GM10847 (cell line): Measurements from ENCODE around the gene EIF4H.

Experiments used
- POLR2A ChIP-seq: IDR thresholded peaks from 2 replicates; pipeline ENCODE4 v1.6.1; 2011; ENCODE audit not compliant: insufficient read length; ENCODE audit errors: extremely low read depth

EIF4H gene

DNA sequence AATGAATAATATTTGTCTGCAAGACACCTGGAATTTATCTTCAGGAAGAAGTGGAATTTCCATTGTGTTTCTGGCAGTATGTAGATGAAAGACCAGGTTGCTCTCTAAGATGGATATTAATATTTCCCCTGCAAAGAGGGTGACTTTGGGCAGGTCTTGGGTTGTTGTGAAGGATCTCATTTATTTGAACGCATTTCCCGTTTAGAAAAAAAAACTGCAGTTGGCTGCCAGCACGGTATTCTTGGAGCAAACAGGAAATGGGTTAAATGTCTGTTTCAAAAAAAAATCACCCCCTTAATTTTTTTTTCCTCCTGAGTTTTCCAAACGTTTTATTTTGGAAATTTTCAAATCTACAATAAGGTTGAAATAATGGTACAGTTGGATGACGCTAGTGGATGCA lies 11.5 kb downstream of the EIF4H start:
- no peak for TF ChIP-seq POLR2A

DNA sequence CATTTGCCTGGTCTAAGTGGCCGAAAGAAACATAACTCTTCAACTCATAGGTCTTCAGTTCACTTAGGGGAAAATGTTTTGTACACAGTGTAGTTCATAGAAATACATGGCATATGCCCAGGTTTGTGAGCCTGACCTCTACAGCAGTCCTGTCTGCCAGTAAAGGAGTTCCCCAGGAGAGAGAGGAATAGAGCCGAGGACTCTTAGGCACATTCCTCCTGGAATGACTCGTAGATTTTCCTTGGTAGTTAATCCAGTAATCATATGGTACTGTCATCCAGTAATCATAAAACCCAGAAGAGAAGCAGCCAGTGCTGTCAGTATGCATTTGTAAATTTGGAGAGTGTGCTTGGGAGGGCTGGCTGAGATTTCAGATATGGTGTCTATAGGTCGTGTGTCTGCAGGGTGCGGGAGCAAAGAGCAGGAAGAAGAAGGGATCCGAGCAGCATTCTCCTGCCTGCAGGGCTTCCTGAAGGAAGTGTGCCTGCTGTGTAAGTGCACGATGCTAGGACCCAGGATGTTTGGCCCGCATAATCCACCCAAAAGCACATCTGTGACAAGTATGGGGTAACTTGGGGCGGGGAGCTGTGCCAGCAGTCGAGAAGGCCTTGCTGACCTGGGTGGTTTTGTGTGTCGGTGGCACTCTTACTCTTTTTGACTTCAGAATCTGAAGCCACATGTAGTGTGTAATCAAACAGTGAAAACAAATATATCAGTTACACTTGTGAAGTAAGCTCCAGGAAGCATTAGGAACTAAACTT lies 13.9 kb downstream of the EIF4H start:
- TF ChIP-seq POLR2A: no peak

DNA sequence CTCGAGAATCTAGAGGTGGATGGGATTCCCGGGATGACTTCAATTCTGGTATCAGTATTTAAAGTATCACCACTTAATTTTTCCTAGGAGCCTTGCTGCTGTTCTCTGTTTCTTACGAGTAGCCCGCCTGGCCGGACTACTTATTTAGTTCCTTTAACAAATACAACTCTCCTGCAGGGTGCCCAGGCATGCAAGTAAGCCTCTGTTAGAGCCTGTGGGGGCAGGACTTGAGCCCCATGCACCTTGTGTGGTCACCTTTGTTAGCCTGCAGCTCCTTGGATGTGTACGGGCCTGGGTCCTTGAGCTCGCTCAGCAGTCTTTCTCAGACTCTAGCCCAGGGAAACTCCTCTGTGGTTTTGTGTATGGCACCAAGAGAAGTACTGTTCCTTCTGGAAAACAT lies 16.1 kb downstream of the EIF4H start:
- no peak for TF ChIP-seq POLR2A

DNA sequence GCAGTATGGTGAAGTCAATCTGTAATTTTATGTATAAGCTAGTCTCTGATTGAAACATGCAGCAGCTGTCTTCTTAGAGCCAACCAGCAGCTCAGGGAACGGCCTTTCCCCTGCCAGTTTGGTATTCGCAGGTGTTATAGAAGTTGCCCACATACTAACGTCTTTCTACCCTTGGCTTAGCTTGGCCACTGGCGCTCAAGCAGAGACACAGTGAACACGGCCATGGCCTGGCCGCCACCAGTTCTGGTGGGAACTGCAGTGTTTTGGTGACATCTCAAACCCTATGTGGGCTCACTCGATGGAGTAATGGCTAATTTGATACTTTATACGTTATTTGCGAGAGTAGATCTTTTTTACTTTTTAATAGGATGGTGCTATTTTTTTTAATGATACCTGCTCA lies 17.1 kb downstream of the EIF4H start:
- no peak for TF ChIP-seq POLR2A

DNA sequence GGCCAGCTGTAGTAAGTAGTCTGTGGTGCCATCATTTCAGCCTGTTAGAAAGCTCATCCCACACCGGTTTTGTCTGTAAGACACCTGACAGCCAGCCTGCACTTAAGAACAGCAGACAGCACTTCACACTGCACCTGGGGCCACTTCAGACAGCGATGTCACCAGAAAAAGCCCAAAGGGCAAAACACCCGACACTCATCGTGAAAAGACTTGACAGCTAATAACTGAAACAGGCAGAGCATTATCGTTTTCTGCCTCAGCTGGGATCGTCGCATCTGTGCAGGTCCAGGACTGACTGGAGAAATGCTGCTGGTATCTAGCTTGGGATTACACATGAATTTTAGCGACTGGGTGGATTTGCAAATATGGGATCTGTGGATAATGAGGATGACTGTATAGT lies 18.9 kb downstream of the EIF4H start:
- no peak for TF ChIP-seq POLR2A

DNA sequence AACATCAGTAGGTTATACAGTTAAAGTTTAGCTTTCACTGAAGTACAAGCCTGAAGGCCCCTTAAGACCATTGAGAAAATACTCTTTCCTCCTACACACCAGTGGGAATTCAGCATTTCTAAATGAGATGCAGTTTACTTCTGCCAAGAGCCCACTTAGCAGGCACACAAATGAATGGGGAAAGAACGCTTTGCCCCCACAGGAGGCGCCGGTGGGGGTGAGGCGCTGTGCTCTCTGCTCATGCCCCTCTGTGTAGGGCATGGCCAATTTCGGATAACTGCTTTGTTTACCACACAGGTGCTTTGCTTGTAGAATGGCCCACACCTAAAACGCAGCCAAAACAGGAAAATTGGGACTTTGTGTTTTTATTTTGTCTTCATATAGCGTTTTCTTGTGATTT lies 19.8 kb downstream of the EIF4H start:
- TF ChIP-seq POLR2A: no peak

DNA sequence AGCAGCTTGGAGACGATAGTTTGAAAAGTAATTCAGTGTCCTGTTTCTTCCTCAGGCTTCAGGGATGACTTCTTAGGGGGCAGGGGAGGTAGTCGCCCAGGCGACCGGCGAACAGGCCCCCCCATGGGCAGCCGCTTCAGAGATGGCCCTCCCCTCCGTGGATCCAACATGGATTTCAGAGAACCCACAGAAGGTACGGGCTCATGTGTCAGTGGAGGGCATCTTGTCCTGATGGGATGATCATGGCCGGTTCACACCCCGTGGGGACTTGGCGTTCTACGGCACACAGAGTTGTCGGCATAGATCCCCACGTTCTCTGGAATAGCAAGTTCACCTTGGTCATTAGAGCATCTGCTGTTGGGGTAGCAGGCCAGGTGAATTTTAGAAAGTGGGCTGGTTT lies 20.5 kb downstream of the EIF4H start:
- TF ChIP-seq POLR2A: no peak

DNA sequence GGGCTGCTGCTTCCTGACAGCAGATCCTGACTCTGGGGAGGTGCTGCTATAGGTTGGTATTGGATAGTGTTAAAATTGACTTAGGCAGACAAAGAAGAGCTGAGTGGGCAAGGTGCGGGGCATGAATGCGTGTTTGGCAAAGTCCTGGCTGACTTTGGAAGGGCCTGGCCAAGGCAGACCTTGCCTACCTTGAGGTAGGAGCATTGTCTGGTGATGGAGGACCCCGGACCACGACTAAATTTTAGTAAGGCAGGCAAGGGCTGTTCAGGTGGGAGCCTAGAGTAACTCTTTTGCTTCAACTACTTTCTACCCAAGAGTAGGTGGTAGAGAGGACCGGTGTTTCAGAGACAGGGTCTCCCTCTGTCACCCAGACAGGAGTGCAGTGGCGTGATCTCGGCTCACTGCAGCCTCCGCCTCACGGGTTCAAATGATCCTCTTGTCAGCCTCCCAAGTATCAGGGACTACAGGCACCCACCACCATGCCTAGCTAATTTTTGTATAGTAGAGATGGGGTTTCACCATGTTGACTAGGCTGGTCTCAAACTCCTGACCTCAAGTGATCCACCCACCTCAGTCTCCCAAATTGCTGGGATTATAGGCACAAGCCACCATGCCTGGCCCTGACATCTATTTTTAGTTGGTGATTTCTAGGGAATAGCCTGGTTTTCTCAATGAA lies 23.4 kb downstream of the EIF4H start:
- TF ChIP-seq POLR2A: no peak

DNA sequence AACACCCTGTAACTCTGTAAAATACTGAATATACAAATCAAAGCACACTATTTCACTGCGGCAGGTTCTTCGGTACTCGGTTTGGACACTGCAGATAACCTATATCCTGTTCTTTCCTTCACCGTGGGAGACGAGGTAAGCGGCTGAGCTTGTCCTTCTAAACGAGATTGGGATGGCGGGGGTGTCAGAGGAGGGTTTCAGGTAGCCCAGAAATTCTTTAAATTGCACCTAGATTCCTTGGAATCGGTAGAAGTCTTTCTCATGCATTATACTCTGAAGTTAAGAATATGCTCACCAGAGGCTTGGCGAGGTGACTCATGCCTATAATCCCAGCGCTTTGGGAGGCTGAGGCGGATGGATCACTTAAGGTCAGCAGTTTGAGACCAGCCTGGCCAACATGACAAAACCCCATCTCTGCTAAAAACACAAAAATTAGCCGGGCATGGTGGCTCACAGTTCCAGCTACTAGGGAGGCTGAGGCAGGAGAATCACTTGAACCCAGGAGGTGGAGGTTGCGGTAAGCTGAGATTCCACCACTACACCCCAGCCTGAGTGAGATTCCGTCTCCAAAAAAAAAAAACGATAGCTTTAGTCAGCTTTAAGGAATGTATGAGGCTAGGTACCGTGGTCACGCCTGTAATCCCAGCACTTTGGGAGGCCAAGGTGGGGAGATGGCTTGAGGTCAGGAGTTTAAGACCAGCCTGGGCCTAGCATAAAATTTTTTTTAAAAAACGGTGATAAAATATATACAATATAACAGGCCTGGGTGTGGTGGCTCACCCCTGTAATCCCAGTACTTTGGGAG lies 25.6 kb downstream of the EIF4H start:
- TF ChIP-seq POLR2A: no peak

DNA sequence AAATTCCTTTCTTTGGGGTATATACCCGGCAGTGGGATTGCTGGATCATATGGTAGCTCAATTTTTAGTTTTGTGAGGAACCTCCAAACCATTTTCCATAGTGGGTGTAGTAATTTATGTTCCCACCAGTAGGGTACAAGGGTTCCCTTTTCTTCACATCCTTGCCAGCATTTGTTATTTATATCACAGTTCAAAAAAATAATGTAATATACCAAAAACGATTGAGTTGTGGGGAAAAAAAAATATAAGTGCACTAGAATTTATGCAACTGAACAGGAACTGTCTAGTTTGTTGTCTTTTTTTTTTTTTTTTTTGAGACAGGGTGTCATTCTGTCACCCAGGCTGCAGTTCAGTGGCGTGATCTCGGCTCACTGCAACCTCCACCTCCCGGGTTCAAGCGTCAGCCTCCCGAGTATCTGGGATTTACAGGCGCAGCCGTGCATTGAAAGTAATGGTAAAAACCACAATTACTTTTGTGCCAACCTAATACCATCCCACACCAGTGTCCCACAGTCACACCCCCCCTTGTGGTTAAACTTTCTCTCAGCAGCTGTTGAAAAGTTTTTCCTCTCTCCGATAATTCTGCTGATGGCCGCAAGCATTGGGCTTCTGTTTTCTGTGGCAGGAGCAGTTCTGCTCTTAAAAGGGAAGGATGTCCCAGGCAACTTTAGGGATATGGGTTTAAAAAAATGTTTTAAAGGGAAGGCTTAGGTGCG lies 28.8 kb downstream of the EIF4H start:
- no peak for TF ChIP-seq POLR2A

DNA sequence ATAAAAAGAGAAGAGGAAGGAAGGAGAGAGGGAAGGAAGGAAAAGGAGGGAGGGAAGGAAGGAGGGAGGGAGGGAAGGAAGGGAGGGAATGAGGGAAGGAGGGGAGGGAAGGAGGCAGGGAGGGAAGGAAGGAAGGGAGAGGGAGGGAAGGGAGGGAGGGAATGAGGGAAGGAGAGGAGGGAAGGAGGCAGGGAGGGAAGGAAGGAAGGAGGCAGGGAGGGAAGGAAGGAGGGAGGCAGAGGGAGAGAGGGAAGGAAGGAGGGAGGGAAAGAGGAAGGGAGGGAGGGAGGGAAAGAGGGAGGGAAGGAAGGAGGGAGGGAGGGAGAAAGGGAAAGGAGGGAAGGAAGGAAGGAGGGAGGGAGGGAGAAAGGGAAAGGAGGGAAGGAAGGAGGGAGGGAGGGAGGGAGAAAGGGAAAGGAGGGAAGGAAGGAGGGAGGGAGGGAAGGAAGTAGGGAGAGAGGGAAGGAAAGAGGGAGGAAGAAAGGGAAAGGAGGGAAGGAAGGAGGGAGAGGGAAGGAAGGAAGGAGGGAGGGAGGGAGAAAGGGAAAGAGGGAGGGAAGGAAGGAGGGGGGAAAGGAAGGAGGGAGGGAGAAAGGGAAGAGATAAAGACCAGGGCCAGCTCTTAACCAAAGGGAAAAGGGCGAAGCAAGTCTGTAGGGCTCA lies 29.9 kb downstream of the EIF4H start:
- TF ChIP-seq POLR2A: no peak

DNA sequence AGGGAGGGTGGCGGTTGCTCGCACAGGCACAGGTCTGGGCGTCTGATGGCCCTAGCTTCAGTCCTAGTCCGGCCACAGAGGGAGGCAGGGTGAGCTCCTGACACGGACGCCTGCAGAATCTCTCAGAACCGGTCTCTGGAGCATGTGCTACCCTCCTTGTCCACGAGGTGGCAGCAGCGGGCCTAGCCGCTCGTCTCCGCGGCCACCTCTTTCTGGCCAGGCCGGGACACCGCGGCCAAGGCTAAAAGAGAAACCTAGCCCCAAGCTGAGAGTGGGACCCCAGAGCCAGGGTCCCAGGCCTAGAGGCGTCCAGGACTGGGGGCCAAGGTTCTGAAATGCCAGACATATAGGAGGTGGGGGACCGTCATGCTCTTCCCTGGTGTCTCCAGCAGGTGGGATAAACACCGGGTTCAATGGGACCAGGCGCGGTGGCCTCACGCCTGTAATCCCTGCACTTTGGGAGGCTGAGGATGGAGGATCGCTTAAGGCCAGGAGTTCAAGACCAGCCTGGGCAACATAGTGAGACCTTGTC lies 32.5 kb downstream of the EIF4H start:
- no peak for TF ChIP-seq POLR2A

DNA sequence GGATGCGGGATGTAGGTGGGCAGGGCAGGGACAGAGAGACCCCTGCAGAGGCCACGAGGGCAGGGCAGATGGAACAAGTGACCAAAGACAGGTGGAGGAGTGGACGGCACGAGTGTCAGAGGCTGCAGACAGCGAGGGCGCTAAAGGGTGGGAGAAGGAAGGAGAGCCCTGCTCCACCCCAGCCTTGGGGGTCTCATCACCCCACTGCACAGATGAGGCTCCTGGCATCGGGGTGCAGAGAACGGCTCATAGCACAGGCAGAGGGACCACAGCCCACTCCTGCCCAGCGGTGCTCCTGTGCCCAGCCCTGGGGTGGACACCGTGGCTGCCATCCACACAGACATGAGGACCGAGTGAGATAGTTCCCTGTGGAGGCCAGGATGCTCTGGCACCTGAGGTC lies 33.4 kb downstream of the EIF4H start:
- no peak for TF ChIP-seq POLR2A

DNA sequence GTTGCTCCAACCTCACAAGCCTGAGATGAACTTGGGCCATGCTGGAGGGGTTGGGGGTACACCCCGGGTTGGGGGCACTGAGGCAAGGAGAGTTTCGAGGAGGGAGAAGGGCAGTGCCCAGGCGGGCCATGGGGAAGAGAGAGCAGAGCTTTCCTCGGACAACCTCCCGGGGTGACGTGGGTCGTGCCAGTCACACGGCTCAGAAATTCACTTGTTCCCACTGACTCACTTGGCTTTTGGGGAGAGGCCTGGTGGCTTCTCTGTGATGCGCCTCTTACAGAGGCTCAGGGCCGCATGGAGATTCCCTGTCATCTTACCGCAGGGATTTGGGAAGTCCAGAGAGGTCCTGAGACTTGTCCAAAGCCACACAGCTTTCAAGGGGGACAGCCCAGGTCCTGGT lies 38.5 kb downstream of the EIF4H start:
- no peak for TF ChIP-seq POLR2A
